Activated CD8-positive, alpha-beta memory T cell treated with anti-CD3 and anti-CD28 coated beads, Interleukin-2, amount 50 U/mL, for 24 hours (primary cell): Measurements from ENCODE around the gene PLA1A.
"Not testable (repeated sequence)": the region's sequence is repeated elsewhere in the genome, so short reads cannot be mapped to it uniquely, and the experiment has no call there.

Experiments used
- DNase-seq: peaks from one replicate; pipeline ENCODE4 v3.0.0-alpha.2; 2020; ENCODE audit errors: extremely low read depth

Gene PLA1A, protein sequence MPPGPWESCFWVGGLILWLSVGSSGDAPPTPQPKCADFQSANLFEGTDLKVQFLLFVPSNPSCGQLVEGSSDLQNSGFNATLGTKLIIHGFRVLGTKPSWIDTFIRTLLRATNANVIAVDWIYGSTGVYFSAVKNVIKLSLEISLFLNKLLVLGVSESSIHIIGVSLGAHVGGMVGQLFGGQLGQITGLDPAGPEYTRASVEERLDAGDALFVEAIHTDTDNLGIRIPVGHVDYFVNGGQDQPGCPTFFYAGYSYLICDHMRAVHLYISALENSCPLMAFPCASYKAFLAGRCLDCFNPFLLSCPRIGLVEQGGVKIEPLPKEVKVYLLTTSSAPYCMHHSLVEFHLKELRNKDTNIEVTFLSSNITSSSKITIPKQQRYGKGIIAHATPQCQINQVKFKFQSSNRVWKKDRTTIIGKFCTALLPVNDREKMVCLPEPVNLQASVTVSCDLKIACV

DNA sequence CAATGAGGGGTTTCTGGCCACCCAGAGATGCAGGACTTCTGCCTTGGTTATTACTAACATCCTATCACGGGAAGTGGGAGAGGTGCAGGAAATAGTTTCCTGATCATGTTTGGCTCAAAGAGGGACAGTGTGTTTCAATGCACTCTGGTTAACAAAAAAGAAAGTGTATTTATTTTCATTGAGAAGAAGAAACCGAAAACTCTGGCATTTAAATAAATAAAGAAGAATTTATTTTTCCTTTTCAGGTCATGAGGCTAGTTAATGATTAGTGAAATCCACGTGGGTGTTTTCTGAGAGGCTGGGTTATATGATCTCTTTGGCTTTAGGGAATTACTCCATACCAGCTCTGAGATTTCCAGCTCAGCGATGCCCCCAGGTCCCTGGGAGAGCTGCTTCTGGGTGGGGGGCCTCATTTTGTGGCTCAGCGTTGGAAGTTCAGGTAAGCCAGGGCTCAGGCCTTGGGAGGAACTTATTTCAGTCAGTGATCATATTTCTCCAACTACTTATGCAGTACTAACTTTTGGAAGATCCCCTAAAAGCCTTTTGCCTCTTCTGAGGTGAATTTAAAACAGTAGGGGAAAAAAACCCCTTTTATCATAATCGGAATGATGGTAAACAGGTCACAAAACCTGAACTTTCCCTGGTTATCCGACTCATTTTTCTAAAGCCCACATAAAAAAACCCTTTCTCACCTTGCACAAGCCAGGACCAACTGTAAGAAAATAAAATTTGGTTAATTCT is at the start of gene PLA1A:
TSS of gene PLA1A (plus strand) at position 338 of the 741 bp plus-strand sequence. CDS start at position 367, 29 bp downstream.
- DNase-seq: no peak

DNA sequence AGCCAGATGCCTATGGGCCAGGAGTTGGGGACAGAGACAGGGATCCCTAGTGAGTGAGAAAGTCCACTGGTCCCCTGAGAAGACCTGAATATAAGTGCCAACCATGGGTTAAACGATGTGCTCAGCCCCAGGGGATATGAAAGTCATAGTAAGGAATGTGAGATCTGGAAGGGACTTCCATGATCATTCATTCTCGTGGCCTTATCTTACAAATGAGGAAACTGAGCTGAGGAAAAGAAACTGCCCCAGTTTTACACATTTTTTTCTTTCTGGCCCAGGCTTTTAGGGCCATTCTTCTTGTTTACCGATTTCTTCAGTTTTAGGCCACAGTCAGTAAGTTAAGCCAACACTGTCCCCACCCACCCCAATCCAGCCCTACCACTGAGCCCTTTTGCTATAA is 49.3 kb upstream of the PLA1A start:
- DNase-seq: no peak

DNA sequence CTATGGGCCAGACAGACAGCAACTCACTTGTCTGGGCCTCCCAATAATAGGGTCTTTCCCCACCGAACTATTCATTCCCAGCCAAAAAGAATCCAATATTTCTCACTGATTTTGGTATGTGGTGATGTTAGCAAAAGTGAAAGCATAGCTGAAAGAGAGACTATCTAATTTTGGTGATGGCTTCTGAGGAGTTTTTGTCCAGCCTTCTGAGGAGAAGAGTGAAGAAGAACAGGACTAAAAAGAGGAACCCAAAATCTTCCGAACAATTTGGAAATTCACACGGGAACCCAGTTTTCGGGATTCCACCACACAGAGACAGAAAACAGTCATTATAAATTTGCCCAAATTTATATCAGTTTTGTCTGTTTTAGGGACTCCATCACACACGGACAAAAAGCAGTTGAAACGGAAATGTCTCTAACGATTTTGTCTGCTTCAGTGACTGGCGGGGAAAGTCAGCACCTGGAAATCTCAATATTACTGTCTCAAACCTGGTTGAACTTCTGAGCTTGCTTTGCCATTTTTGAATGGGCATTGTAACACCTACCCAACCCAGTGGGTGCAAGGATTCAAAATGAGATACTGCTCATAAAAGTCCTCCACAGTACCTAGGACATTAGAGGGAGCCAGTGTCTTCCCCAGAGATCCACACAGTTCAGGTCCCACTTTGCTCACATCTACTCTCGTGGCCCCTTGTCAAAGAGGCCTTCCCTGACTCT is 47.3 kb upstream of the PLA1A start:
- DNase-seq: no peak

DNA sequence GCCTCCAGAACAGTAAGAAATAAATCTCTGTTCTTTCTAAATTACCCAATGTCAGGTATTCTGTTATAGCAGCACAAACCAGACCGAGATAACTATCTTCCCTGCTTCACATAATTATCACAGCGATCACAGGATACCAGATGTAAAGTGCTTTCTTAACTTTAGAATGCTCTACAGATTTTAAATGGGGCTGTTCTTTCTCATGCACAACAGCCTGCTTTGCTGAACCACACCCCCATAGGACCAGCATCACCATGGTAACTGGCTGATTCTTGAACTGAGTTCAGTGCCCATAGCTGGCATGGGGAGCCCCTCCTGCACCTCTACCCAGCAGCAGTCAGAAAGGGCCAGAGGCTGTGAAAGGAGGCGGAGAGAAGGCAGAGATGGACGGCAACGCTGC is 46.1 kb upstream of the PLA1A start:
- DNase-seq: no peak

DNA sequence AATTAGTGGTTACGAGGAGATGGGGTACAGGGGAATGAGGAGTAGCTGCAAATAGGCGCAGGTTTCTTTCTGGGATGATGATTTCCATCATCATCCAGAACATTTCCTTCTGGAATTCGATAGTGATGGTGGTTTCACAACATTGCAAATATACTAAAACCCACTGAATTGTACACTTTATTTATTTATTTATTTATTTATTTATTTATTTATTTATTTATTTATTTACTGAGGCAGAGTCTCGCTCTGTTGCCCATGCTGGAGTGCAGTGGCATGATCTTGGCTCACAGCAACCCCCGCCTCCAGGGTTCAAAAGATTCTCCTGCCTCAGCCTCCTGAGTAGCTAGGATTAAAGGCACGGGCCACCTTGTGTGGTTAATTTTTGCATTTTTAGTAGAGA is 44.8 kb upstream of the PLA1A start:
- DNase-seq: not testable (repeated sequence)

DNA sequence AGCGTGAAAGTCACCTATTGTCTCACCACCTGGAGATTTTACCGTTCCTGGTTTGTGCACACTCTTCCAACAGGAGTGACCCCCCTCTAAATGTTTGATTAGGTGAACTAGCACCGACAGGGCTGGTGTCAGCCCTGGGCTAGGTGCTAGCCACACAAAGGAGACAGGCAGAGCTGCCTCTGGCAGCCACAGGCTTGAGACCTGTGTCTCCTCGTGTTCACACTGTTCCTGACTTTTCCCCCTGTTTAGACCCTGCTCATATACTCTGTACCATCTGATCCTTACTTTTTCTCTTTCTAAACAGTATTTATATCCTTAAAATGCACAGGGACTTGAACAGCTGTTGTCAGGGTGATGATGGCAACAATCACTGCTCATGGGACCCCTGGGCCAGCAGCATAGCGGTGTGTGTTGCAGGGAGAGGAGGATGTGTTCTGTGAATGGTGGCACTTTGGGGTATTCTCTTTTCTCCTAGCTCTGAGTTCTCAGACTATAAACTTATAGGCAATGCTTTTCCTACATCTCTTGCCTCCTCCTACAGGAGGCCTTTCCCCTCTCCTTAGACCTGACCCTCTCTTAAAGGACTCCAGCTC is 43.8 kb upstream of the PLA1A start:
- no peak for DNase-seq

DNA sequence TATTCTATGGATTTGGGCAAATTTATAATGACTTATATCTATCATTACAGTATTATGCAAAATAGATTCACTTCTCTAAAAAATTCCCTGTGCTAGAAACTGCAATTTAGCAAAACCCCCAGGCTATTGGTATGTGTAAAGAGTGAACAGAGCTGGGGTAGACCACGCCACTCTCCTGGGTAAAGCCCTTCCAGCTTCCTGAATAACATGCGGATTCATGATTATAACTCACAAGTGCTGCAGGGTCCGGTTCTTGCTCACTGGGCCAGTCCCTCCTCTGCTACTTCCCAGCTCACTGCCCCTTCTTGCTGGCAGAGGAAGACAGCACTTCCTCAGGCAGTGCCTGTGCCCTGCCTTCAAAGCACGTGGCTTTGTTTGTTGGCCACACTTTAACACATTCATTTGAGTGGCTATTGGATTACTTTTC is 42.4 kb upstream of the PLA1A start:
- DNase-seq: no peak

DNA sequence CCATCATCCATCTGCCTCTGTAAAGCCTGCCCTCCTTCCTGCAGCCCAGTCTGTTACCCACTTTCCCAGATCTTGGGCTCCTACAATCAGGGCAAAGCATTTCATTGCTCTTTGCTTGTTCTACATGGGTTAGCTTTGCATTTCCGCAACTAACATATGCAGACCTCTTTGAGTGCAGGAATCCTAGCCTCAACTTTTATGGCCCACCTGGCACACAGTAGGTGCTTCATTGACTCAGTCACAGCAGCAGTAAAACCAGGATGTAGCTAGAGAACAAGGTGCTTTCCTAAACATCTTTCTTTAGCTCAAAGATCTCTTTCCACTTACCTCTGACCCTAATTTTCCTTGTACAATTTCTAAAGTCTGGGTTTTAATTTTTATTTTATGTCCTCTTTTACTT is 41.8 kb upstream of the PLA1A start:
- no peak for DNase-seq

DNA sequence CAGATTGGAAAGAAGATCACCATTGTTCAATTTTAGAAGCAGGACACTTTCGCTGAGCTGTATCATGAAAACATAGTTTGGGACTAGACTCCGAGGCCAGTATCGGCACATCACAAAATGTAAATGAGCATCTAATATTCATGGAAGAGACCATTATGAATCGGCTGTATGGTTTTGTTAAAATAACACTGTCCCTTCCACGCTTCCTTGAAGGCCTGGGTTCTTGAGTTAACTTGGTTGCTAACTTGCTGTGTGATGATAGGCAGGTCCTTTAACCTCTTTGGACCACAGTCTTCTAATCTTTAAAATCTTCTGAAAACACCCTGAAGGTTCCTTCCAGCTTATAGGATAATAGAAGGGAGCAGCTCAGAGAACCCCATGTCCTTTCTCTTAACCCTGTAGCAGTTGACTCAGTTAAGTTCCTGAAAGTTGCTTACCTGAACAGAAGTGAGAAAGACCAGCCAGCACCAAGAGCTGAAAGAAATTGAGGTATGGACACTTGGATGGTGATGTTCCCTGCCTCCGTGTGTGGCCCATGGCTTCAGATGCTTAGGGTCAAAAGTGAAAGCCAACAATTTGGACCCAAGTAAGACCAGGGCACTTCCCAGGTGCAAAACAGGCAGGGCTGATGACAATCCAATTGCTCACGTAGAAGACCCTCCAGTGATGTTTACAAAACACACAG is 40.4 kb upstream of the PLA1A start:
- DNase-seq: no peak

DNA sequence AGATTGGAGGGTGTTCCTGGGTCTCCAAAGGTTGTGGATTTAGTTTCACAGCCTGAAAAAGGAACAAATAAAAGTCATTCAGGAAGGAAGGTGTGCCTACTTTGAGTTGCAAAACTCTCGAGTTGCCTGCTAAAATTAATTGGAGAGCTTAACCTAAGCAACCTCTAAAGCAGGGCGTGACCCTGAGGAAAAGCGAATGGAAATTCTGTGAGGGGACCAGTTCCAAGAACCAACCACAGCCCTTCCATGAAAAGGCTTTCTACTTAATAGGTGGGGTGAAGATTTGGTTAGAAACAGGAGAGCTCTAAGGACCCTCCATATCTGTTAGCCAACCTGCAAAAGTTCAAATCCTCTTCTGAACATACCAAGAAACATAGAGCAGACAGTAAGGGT is 39.8 kb upstream of the PLA1A start:
- no peak for DNase-seq

DNA sequence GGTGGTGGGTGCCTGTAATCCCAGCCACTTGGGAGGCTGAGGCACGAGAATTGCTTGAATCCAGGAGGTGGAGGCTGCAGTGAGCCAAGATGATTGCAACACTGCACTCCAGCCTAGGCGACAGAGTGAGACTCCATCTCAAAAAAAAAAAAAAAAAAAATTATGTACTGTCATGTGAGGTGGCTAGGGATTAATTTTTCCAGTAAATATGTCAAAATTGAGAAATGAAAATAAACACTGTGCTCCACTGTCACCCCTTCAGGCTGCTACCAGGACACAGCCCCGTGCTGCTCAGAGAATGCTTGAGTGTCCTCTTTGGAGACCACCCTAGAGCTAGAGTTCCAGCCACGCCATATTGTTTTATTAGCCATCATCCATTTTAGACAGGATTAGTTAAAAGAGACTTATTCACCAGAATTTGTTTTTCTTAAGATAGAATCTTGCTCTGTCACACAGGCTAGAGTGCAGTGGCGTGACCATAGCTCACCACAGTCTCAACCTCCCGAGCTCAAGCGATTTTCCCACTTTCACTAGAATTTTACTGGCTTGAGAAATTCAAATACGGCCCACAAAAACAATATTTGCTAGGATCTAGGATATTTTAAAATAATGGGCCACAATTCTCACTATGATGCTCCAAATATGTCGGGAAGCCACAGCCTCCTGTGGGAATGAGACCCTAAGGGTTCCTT is 38.9 kb upstream of the PLA1A start:
- DNase-seq: no peak

DNA sequence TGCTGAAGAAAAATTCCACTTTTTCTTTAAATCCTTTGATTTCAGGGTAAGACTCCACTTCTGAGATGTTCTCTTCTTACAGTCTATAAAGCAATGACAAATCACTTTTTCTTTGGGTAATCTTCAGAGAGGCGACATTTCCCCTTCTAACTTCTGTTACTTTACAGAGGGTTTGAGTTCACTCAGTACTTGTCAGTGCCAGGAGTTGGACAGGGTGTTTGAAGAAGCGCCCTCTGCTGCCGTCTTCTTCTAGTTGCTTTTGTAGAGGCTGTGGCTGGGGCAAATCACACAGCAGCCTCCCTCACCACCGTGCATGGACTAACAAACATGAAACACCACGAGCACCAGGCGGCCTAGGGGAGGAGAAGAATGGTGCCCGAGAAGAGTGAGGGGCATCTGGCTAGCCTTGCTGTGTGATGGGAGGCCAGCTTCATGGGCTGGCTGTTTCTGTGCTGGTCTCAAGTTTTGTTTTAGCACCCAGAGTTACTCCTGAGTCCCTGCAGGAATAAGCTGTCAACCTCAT is 38.2 kb upstream of the PLA1A start, which contains the start of gene CD80:
TSS of gene CD80 (minus strand) at position 174 of the 523 bp plus-strand sequence. CDS start 1,886 bp downstream, outside the sequence.
- no peak for DNase-seq

DNA sequence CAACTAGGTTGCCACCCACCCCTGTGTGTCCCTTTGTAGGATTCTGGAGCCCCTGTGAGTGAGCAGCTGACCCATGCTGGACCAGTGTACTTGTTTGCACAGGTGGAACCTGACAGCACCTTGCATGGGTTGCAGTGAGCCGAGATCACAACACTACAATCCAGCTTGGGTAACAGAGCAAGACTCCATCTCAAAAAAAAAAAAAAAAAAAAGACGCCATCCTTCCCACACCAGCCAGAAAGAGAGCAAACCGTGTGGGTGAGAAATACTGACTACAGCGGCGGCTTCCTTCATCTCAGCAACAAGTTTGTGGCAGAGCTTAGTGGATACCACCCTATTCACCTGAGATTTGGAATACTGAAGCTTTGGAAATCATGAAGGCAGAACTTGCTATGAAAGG is 37.5 kb upstream of the PLA1A start:
- no peak for DNase-seq

DNA sequence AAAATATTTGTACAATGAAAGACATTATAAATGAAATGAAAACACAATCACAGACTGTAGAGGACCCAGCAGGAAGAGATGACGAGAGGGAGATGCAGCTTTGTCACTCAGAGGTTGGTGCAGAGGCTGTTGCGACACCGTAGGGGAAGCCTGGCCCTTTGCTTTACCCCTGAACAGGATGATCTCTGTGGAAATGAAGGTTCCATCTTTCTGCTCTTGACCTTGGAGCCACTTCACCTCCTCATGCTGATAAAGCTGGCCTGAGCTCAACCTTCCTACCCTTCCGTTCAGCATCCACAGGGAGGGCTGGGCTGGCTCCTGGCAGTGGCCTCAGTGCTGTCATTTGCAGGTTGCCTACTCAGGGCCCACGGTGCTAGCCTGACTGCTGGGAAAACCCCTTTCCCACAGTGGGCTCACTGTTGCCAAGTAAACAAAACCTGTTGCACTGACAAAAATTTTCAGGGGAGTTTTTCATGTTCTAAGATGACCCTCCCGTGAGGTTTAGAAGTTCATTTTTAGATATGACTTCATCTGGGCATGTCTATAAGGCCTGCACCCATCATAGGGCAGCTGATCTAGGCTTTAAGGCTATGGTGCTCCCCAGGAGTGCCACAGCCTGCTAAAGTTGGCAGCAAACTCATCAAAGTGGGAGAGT is 35.3 kb upstream of the PLA1A start:
- no peak for DNase-seq

DNA sequence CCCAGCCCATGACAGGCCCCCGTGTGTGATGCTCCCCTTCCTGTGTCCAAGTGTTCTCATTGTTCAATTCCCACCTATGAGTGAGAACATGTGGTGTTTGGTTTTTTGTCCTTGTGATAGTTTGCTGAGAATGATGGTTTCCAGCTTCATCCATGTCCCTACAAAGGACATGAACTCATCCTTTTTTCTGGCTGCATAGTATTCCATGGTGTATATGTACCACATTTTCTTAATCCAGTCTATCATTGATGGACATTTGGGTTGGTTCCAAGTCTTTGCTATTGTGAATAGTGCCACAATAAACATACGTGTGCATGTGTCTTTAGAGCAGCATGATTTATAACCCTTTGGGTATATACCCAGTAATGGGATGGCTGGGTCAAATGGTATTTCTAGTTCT is 34.4 kb upstream of the PLA1A start:
- DNase-seq: not testable (repeated sequence)

DNA sequence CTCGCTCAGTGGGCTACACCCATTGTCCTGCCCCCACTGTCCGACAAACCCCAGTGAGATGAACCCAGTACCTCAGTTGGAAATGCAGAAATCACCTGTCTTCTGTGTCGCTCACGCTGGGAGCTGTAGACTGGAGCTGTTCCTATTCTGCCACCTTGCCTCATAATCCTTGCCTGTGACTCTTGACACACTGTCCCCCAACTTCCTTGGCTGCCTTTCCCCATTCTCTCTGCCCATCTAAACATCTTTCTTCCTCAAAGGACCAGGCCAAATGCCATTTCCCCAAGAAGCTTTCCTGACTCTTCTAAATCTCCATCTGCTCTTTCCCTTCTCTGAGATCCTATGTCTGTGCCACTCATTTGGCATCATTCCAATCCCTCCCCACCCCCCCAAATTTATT is 28.5 kb upstream of the PLA1A start:
- DNase-seq: no peak

DNA sequence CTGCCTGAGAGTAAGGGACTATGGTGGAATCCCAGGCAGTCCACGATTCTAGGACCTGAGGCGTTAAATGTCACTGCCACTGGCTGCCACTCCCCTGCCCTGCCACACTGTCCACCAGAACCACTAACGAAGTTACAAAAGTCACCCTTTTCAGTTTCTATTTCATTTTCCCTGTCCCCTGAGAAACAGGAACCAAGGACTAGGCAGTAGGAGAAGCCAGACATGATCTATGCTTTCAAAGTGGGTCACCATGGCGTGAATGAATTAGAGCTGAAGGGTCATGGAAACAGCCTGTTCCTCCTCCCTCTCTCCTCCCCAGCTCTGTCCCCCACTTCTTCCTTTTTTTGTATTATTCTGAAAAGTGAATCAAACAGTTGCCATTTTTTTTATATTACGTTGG is 27.5 kb upstream of the PLA1A start:
- no peak for DNase-seq

DNA sequence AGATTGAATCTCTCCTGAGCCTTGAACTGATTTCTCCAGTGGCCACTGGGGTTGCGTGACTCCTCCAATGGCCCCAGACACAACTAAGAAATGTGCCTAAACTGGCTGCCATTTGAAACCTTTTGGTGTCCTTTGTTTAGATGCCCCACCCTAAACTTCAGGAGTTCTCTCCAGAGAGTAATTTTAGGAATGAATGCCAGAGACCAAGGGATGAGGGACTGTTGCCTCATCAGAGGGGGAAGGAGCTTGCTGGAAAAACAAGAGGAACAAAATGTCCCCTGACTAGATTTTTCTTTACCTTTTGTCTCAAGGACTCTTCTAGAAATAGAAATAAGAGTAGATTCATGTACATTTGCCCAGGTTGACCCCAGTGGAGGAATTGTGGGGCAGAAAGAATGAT is 26.5 kb upstream of the PLA1A start:
- DNase-seq: no peak

DNA sequence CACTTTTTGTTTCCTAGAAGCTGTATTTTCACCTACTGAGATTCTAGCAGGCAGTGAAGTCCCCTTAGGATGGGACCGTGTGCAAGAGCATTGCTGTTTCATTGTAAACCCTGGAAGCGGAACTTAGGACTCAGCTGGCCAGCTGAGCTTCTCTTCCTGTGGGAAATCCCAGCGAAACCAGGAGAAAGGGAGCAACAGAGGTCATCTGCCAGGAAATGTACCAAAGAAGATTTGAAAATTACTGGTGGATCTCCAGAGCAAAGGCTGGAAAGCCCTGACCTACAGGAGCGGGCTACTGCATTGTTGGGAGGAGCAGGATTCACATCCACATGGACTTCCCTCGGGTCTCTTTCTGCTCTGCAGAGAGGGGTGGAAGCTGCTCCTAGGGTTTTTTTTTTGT is 26.0 kb upstream of the PLA1A start:
- DNase-seq: no peak

DNA sequence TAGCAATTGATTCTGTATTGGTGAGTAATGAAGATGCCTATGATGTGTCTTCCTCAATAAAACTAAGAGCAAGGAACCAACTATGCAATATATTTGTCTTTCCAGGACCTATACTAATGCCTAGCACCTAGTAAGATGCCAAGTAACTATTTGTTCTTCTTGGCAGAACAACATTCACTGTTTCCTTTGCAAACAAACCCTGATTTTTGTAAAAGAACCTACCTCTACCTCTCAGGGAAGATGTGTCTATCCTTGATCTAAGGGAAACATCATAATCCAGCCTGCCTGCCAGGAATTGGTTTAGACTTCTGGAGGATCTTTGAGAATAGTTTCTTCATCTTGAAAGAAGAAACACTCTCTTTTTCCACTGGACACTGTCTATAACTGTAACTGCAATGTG is 22.2 kb upstream of the PLA1A start:
- no peak for DNase-seq
